ENCODE data around the gene NSDHL. TPM values are rescaled to one million over a fixed set of nuclear protein-coding genes. Genes with fewer than 3 reads are reported as not detected.

The NSDHL gene
- total and polyA plus RNA-seq, 2 of the 4 experiments (the other 2 are of a cell fraction) = 22.8 to 26.0 TPM

DNA sequence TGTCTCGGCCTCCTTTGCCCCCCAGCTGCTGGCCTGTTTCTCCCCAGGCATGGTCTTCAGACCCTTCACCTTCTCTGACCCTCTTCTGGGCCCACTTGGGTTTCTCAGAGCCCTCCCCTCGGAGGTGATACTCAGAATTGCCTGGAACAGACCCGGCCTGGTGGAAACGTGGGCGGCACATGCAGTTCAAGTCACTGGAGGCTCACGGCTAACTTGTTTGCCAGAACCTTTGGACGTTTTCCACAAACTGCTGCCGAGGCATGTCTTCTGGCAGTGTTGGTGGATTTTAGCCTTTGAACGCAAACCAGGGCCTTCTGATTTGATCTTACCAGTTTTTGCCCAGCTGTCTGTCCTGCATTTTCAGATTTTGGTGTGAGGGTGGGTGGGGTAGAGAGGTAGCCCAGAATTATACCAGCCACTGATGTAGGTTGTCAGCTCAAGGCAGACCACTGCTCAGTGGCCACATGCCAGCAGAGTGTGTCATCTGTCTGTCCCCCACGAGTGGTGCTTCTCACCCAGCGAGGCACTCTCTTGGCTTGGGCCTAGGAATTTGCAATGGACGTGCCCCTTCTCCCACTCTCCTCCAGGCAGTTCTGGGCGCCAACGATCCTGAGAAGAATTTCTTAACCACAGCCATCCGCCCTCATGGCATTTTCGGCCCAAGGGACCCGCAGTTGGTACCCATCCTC, 34.5 kb downstream of the NSDHL start:
- Histone ChIP-seq H3K18ac (ENCODE audit: low read depth, low read length) (no peak overlapping the region), H3K36me3 (ENCODE audit: control insufficient read depth, insufficient read depth, low read length) (peaks cover 15% of the 10 kb centered on the region)
- ATAC-seq (ENCODE audit: low read depth) = no peak

More for the DNA sequence above, 34.5 kb downstream of the NSDHL start:
- BruUV-seq (replicated peaks) = no TSS peak
- 78% methylated on average over 4 of the region's 17 CpGs; no CpG with 5 or more reads in 1 of the 2 experiments for WGBS, 2 experiments (ENCODE audit: extremely low coverage in 2 of 2, insufficient read length in 1 of 2)
- H3K4ac ChIP-seq (ENCODE audit: low read depth, low read length) = no peak overlapping the region
- intact Hi-C loops (cut with micrococcal nuclease) = no loop called here
- ChIA-PET CTCF (no interaction called here), POLR2A (ENCODE audit: unreplicated experiment) (no interaction called here)
- H3K9me3 ChIP-seq (ENCODE audit: control insufficient read depth, insufficient read depth, low read length) = no peaks in the 10 kb centered on the region
- no peak overlapping the region for H2BK120ac ChIP-seq (ENCODE audit: low read depth, low read length)
- no peak overlapping the region for H3K4me3 ChIP-seq (ENCODE audit: insufficient read depth, low read depth, low read length)
- no peak overlapping the region for H3K4me2 ChIP-seq (ENCODE audit: low read depth, low read length)
- no peak overlapping the region for H2BK20ac ChIP-seq (ENCODE audit: low read depth, low read length)
- DNase-seq = no peak
- no peak overlapping the region for H2AFZ ChIP-seq (replicated peaks; ENCODE audit: low read length, poor library complexity)
- H4K8ac ChIP-seq (ENCODE audit: low read depth in 2 of 2, low read length in 2 of 2) = no peak overlapping the region
- no peak overlapping the region for H4K5ac ChIP-seq (ENCODE audit: low read depth, low read length)
- H3K14ac ChIP-seq (replicated peaks; ENCODE audit: low read depth, low read length) = no peak overlapping the region
- no peaks in the 10 kb centered on the region; the same call in 1 of the 2 replicates for H3K4me1 ChIP-seq (ENCODE audit: control insufficient read depth, insufficient read depth, low read length)
- in situ Hi-C loops (cut with MboI; ENCODE audit: low sequenced_read_pairs) = no loop called here
- no peak overlapping the region for H3K56ac ChIP-seq (ENCODE audit: extremely low read depth, insufficient read depth, low read length)
- TF ChIP-seq ELK1 (IDR thresholded peaks at IDR 0.05; ENCODE audit: borderline replicate concordance, low read depth, low read length) (no peak), CTCF (conservative IDR thresholded peaks at IDR 0.05; ENCODE audit: low read depth, low read length) (no peak), BHLHE40 (IDR thresholded peaks at IDR 0.05; ENCODE audit: low read depth, low read length) (no peak), POLR2A (IDR thresholded peaks at IDR 0.05; ENCODE audit: low read depth, low read length) (no peak)
- no peak overlapping the region for H3K9ac ChIP-seq (ENCODE audit: low read depth, low read length)
- H3K27me3 ChIP-seq (ENCODE audit: control insufficient read depth, insufficient read depth, low read length) = no peaks in the 10 kb centered on the region
- H3K79me1 ChIP-seq (ENCODE audit: low read depth in 1 of 2, low read length in 2 of 2) = no peaks in the 10 kb centered on the region
- H4K20me1 ChIP-seq (ENCODE audit: insufficient read depth, low read length) = no peaks in the 10 kb centered on the region
- H2BK15ac ChIP-seq (ENCODE audit: low read depth, low read length) = no peak overlapping the region
- no peak overlapping the region for H3K23ac ChIP-seq (ENCODE audit: low read depth, low read length)
- H2AK9ac ChIP-seq (replicated peaks; ENCODE audit: low read depth, low read length, poor library complexity) = no peak overlapping the region
- H2AK5ac ChIP-seq (ENCODE audit: low read depth, low read length) = no peak overlapping the region
- no peak overlapping the region for H2BK5ac ChIP-seq (ENCODE audit: low read depth, low read length, poor library complexity, severe bottlenecking)
- no peak overlapping the region for H4K91ac ChIP-seq (ENCODE audit: insufficient read depth, low read depth, low read length)
- H3K9me1 ChIP-seq (ENCODE audit: insufficient read depth, low read length) = no peaks in the 10 kb centered on the region
- dilution Hi-C loops (cut with HindIII; ENCODE audit: low sequenced_read_pairs, unreplicated experiment) = no loop called here
- H3K27ac ChIP-seq (ENCODE audit: insufficient read depth, low read length) = no peak overlapping the region
